Activated CD4-positive, alpha-beta T cell treated with anti-CD3 and anti-CD28 coated beads, Interleukin-2, amount 50 U/mL, for 1 hour (primary cell): ENCODE measurements around the gene DACH2.

ENCODE experiments used
- DNase-seq: peaks from one replicate; pipeline ENCODE4 v3.0.0-alpha.2; 2020

Gene DACH2

DNA sequence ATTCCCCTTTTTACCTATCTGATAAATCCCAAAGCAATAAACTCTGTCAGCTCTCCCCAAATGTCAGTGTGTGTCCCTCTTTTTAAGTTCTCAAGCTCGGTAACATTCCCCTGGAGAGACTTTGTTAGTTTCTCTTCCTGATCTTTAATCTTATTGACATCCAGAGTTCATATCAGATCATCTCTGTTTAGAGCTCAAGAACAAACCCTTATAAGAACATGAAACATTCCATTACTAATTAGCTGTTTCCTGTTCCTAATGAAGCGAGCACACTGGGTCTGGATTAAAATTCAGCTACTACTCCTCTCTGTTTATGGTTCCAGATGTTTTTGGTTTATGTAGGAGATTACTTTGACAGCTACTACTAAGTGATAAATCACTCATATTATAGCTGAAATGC lies 681.5 kb downstream of the DACH2 start:
- DNase-seq = no peak

DNA sequence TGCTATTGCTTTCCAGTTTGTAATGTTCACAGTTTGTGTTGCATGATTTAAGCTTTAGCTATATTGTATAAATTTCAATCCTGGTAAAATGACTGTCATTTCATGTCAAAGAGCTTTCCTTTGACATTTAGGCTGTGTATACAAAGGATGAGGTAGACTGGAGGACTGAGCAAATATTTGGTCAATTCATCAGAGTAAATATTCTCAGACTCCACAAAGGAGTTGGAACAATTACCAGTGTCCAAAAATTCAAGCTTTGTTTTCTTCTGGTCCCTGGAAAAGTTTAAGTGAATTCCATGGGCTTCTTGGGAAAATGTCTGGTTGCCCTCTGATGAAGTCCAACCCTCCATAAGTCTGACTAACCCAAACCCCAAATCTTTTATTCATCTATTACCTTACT lies 682.4 kb downstream of the DACH2 start:
- DNase-seq = no peak

DNA sequence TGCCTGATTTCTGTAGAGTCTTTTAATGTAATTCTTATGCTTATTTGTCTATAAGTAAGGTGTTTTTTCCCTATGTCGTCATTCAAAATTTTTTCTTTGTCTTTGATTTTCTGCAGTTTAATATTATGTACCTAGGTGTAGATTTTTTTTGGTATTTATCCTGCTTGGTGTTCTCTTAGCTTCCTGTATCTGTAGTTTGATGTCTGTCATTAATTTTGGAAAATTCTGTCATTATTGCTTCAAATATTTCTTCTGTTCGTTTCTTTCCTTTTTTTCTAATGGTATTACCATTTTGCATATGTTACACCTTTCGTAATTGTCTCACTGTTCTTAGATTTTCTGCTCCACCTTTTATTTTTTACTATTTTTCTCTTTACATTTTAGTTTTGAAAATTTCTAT lies 696.9 kb downstream of the DACH2 start:
- no peak for DNase-seq
